Glutamatergic neuron (in vitro differentiated cells): ENCODE data around the gene CTSD. TPM values are rescaled to one million over a fixed set of nuclear protein-coding genes. Genes with fewer than 3 reads are reported as not detected.

ENCODE experiments used
- DNase-seq: peaks from one replicate; pipeline ENCODE4 v3.0.0; 2022
- H3K27ac Mint-ChIP-seq: one replicate; pipeline ENCODE4 v1.8.0; 2020; ENCODE audit warnings: mild to moderate bottlenecking, mixed read lengths, inconsistent platforms; ENCODE audit not compliant: unreplicated experiment
- H3K27me3 Mint-ChIP-seq: one replicate; pipeline ENCODE4 v1.8.0; 2020; ENCODE audit warnings: mild to moderate bottlenecking, moderate library complexity, mixed read lengths, inconsistent platforms; ENCODE audit not compliant: unreplicated experiment
- H3K36me3 Mint-ChIP-seq: one replicate; pipeline ENCODE4 v1.8.0; 2020; ENCODE audit warnings: mild to moderate bottlenecking, mixed read lengths, inconsistent platforms; ENCODE audit not compliant: unreplicated experiment
- H3K4me1 Mint-ChIP-seq: one replicate; pipeline ENCODE4 v1.8.0; 2020; ENCODE audit warnings: mild to moderate bottlenecking, low read depth, mixed read lengths, inconsistent platforms; ENCODE audit not compliant: unreplicated experiment
- H3K4me3 Mint-ChIP-seq: one replicate; pipeline ENCODE4 v1.8.0; 2020; ENCODE audit warnings: mild to moderate bottlenecking, mixed read lengths, inconsistent platforms; ENCODE audit not compliant: unreplicated experiment
- H3K9me3 Mint-ChIP-seq: one replicate; pipeline ENCODE4 v1.8.0; 2020; ENCODE audit warnings: mild to moderate bottlenecking, moderate library complexity, mixed read lengths, inconsistent platforms; ENCODE audit not compliant: unreplicated experiment
- CTCF ChIP-seq: fragments of 200-600 bp; sonication (generic); IDR thresholded peaks from one replicate; pipeline ENCODE4 v1.5.0; 2021; ENCODE audit not compliant: partially characterized antibody, unreplicated experiment
- total RNA-seq: library from RNA; stranded (reverse); fragmentation: NEBNext Ultra II Directional; extraction: Animal tissue kit (Norgen Biotek cat#: 25700); gene quantifications from one replicate; pipeline ENCODE4 v1.2.1, GENCODE V29; 2021; ENCODE audit not compliant: unreplicated experiment

Gene CTSD
- total RNA-seq, 1 donor from 2014 or later = 159 TPM

DNA sequence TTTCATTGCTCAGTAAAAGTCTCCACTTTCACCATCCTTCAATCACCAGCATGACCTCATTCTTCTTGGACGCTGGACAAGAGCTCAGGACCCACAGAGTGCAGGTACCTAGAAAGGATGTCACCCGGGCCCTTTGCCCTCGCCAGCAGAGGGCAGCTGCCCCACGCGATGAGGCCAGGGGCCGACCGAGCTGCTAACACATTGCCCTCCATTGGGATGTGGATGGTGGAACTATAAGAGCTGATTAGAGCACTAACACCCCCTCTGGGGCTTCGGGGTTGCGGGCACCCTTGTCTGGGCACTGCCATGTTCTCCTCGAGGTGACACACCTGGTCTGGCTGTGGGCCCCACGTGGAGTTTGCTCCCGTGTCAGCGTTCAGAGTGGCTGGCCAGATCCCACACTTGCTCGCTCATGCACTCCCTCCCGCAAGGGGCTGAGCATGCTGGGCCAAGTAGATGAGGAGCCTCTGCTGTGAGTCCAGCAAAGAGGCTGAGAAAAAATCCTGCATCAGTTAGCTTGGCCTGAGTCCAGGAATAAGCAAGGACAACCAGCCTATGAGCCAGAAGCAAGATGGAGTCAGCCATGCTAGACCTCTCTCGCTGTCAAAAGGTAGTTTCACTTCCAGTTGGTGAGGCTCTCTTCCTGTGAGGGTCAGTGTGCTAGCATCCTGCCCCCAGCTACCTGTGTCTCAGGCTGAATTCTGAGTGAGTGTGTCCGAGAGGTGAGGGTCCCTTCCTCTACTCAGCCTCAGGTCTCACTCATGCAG is 56.9 kb downstream of the CTSD start:
- Mint-ChIP-seq H3K27me3 (no peaks in the 10 kb centered on the region), H3K27ac (no peak overlapping the region), H3K4me1 (peaks cover 2% of the 10 kb centered on the region)

DNA sequence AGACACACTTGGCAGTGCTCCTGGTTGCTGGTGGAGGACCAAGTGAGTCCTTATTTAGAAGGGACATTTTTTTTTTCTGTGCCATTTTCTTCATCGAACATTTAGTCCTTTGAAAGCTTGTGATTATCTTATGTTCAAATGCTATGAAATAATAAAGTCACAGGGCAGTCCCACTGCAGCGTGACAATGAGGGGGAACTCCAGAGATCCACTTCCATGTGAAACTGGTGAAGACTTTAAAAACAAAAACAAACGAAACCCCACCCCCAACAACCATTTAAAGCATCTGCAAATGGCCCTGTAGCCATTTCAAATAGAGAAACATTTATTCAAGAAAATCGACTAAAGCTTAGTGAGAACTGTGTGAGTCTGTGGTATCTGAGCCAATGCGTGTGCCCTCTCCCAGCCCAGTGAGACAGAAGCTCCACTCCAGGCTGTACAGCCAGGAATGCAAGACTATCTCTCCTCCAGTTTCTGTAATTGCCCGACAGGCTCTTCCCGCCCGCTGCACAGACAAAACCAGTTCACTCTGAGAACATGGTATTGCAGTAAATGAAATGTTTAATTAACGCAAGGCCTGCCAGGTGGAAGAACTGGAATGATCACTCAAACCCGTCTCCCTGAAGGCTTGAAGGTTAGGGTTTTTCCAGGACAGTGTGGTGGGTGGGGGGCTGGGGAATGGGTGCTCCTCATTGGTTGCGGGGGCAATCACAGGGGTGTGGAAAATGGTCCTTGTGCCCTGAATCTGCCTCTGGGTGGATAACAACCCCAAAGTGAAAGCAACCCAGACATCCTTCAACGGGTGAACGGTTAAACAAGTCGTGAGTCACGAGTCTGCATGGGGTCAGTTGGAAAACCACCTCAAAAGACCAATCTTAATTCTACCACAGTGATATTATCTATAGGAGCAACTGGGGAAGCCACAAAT is 58.3 kb downstream of the CTSD start:
- Mint-ChIP-seq H3K4me3 (no peak overlapping the region), H3K27ac (no peak overlapping the region), H3K36me3 (peaks cover 5% of the 10 kb centered on the region), H3K27me3 (no peaks in the 10 kb centered on the region), H3K9me3 (peaks cover 12% of the 10 kb centered on the region), H3K4me1 (peaks cover 2% of the 10 kb centered on the region)
- DNase-seq = no peak
- no peak for TF ChIP-seq CTCF

More for the DNA sequence above, 56.9 kb downstream of the CTSD start:
- no peak for TF ChIP-seq CTCF
- DNase-seq = no peak
- Mint-ChIP-seq H3K9me3 (peaks cover 12% of the 10 kb centered on the region), H3K36me3 (peaks cover 5% of the 10 kb centered on the region), H3K4me3 (no peak overlapping the region)

DNA sequence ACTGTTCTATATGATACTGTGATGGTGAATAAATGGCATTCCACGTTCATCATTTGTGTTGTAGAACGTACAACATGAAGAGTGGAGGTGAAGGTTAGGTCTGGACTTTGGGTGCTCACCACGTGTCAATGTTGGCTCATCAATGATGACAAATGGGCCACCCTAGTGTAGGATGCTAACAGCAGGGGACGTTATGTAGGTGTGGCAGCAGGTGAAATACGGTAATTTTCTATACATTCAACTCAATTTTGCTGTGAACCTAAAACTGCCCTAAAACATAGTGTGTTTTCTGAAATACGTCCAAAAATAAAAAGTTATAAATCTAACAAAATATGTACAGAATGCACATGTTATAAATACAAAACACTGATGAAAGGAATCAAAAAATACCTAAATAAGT is 60.6 kb downstream of the CTSD start:
- peaks cover 9% of the 10 kb centered on the region for H3K36me3 Mint-ChIP-seq
- H3K27ac Mint-ChIP-seq = no peak overlapping the region
- no peak overlapping the region for H3K4me3 Mint-ChIP-seq
- H3K27me3 Mint-ChIP-seq = peaks cover 3% of the 10 kb centered on the region
- peaks cover 2% of the 10 kb centered on the region for H3K4me1 Mint-ChIP-seq
- DNase-seq = no peak
- no peak for TF ChIP-seq CTCF
- peaks cover 12% of the 10 kb centered on the region for H3K9me3 Mint-ChIP-seq

Other genes starting within 250 kb of the CTSD start
- 123 TPM for gene DUSP8, start 191.7 kb downstream of the CTSD start, total RNA-seq
- not detected for gene KRTAP5-1, start 178.6 kb downstream of the CTSD start, total RNA-seq
- not detected for gene KRTAP5-2, start 165.6 kb downstream of the CTSD start, total RNA-seq
- gene KRTAP5-3, start 155.5 kb downstream of the CTSD start, total RNA-seq = not detected
- gene KRTAP5-4, start 141.8 kb downstream of the CTSD start, total RNA-seq = not detected
- gene KRTAP5-5, start 134.2 kb downstream of the CTSD start, total RNA-seq = not detected
- not detected for gene KRTAP5-6, start 66.7 kb downstream of the CTSD start, total RNA-seq
- gene IFITM10, start 13.3 kb downstream of the CTSD start, total RNA-seq = 5.4 TPM
- not detected for gene SYT8, start 71.1 kb upstream of the CTSD start, total RNA-seq
- gene TNNI2, start 75.1 kb upstream of the CTSD start, total RNA-seq = not detected
- gene LSP1, start 89.2 kb upstream of the CTSD start, total RNA-seq = 2.5 TPM
- gene PRR33, start 128.0 kb upstream of the CTSD start, total RNA-seq = not detected
- gene TNNT3, start 155.8 kb upstream of the CTSD start, total RNA-seq = not detected
- 27.6 TPM for gene MRPL23, start 183.4 kb upstream of the CTSD start, total RNA-seq
- gene H19, start 233.9 kb upstream of the CTSD start, total RNA-seq = 46.9 TPM